GM12865 (cell line): Measurements from ENCODE around the gene IP6K3.

Experiments
- DNase-seq: peaks from one replicate; pipeline ENCODE4 v3.0.0; 2010; ENCODE audit warnings: low read depth
- H3K4me3 ChIP-seq: 2 replicates; pipeline ENCODE4 v1.5.1; 2011; ENCODE audit warnings: mild to moderate bottlenecking, low read depth, low read length, control low read depth
- CTCF ChIP-seq: IDR thresholded peaks from 2 replicates; pipeline ENCODE4 v1.5.1; 2011; ENCODE audit warnings: low read length, control low read depth, low read depth, inconsistent platforms; ENCODE audit not compliant: insufficient read depth; ENCODE audit errors: missing control alignments

Gene IP6K3

GRCh38 chr6:33694977-33695376 is 51.7 kb downstream of the IP6K3 start:
- no peak for TF ChIP-seq CTCF

GRCh38 chr6:33694401-33694931 is 52.2 kb downstream of the IP6K3 start:
- DNase-seq = no peak
- H3K4me3 ChIP-seq = no peak overlapping the region
- TF ChIP-seq CTCF = no peak

More at GRCh38 chr6:33694977-33695376, 51.7 kb downstream of the IP6K3 start:
- DNase-seq = no peak
- no peak overlapping the region for H3K4me3 ChIP-seq

GRCh38 chr6:33693186-33694105 is 53.3 kb downstream of the IP6K3 start:
- no peak for DNase-seq

GRCh38 chr6:33692760-33693158 is 53.9 kb downstream of the IP6K3 start:
- no peak overlapping the region for H3K4me3 ChIP-seq
- no peak for TF ChIP-seq CTCF
- peak; percentile 65 for DNase-seq

More at GRCh38 chr6:33693186-33694105, 53.3 kb downstream of the IP6K3 start:
- H3K4me3 ChIP-seq = no peak overlapping the region
- TF ChIP-seq CTCF = no peak

- TF ChIP-seq CTCF = no peak
- DNase-seq = no peak
- H3K4me3 ChIP-seq = no peak overlapping the region
These were observed 54.5 kb downstream of the IP6K3 start for GRCh38 chr6:33692078-33692759.

- H3K4me3 ChIP-seq = no peak overlapping the region
- no peak for DNase-seq
- TF ChIP-seq CTCF = no peak
These were observed 55.1 kb downstream of the IP6K3 start for GRCh38 chr6:33691456-33692077.
